Measurements from ENCODE around the gene SCAF11.

Gene SCAF11

DNA sequence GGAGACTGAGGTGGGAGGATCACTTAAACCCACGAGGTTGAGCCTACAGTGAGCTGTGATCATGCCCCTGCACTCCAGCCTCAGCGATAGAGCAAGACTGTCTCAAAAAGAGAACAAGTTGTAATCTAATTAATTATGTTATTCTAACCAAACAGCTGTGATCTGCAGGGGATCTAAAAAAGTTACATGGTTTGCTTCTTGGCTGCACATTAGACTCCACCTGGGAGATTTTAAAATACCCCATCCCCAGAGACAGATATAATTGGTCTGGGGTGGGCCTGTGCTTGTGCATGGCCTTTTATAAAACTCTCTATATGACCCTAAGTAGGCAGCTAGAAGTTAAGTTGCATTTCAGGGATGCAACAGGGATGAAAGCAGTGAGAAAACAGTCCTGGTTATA is 76.7 kb downstream of the SCAF11 start:
- DNase-seq (ENCODE audit: low spot score) = no peak

DNA sequence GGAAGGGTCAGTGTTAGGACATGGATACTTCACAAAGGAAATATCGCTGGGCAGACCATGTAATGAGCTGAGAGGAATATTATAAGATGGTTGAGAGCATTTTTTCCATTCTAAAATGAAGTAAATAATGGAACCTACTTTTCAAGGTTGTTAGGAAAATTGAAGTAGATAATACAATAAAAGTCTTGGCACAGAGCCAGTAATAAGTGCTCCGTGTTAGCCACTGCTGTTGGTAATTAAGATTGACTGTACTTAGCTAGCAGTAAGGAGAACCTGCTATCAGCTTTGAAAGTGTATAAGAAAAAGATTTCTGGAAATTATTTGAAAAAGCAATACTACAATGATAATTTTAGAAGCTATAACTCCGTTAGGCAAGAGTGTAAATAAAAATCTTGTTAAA is 77.6 kb downstream of the SCAF11 start:
- DNase-seq (ENCODE audit: low spot score) = no peak

DNA sequence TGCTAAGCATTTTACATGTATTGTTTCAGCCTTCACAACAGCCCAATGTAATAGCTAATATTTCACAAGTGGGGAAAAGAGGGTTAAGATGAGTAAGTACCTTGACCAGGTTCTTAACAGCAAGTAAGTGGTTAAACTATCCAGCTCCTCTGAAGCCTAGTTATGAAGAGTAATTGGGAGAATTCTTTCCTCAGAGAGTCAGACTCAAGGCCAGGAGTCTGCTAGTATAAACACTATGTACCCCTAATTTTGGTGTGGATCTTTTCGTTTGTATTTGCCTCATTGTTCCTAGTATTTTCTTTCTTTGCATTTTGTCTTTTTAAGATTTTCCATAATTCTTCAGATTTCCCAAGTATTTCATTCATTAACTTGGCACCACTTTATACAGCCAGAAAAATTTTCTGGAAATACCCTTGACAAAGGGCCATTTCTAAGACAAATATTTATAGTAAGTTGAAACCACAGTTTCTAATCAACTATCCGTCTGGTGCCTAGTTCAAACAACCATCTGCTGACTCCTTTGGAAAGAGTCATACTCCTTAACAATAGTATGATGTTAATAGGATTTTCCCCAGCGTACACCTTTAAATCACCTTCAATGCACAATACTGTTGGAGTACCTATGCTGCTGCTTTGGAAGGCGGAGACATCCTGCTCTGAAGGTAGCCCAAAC is 81.2 kb downstream of the SCAF11 start:
- DNase-seq (ENCODE audit: low spot score) = no peak

DNA sequence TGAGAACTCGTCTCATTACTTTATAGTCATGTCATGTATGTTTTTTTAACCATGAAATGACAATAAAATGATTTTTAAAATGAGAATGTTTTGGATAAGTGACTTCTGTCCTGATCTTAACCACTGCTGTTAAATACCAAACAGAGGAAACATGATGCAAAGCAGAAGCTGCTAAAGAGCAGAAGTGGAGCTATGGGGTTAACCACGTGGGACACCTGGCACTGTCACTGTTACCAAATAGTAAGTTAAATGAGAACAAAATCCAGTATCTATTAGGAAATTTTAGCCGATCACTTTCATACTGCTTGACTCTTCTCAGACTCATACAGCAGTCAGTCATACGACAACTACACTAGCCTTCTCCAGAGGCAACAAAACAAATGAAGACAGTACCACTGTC is 82.4 kb downstream of the SCAF11 start:
- no peak for DNase-seq (ENCODE audit: low spot score)

DNA sequence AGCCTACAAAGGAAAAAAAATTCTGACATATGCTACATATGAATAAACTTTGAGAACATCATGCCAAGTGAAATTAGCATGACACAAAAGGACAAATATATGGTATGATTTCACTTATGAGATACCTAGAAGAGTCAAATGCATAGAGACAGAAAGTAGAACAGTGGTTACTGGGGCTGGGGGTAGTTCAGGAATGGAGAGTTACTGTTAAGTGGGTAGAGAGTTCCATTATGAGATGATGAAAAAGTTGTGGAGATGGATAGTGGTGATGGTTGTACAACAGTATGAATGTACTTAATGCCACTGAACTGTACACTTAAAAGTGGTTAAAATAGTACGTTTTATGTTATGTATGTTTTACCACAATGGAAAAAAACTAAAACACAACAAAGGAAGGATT is 92.3 kb downstream of the SCAF11 start:
- no peak for DNase-seq (ENCODE audit: low spot score)

DNA sequence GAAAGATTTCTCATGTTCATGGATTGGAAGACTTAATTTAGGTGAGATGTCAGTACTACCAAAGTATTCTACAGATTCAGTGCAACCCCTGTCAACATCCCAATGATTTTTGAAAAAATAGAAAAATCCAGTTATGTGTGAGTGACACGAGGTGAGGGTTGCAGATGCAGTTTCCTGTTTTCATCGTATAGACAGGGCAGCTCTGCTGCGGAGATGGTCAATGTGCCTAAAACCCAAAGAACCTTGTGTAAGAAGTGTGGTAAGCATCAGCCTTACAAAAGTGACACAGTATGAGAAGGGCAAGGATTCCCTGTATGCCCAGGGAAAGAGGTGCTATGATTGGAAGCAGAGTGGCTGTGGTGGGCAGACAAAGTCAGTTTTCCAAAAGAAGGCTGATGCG is 94.4 kb downstream of the SCAF11 start:
- no peak for DNase-seq (ENCODE audit: low spot score)

DNA sequence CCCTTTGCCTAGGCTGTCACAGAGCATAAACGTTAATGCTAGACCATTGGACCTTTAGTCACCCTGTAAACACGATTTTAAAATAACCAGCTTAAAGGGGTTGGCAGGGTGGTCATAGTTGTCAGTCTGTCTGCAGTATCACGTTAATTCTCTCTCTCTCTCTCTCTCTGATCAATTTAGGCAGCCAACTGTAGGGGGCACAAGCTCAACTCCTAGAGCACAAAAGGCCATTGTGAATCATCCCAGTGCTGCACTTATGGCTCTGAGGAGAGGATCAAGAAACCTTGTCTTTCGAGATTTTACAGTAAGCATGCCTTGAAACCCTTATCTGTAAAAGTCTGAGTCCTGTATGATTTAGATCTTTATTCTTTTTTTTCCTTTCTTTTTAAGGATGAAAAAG is 97.1 kb downstream of the SCAF11 start:
- no peak for DNase-seq (ENCODE audit: low spot score)

DNA sequence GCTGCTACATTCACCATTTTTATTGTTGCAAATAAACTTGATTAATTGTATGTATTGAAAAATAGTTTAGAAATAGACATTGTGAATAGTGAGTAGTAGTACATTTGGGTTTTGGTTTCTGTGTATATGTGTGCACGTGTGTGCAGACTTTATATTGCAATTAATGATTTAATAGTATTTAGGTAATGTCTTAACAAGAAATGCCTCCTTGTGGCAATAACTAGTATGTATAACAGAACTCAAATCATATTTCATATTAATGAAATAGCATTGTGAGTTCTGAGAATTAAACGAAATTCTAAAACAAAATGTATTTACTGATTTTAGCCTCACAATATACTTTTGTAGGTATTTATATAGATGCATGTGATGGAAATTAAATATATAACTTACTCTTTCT is 100.1 kb downstream of the SCAF11 start:
- no peak for DNase-seq (ENCODE audit: low spot score)

DNA sequence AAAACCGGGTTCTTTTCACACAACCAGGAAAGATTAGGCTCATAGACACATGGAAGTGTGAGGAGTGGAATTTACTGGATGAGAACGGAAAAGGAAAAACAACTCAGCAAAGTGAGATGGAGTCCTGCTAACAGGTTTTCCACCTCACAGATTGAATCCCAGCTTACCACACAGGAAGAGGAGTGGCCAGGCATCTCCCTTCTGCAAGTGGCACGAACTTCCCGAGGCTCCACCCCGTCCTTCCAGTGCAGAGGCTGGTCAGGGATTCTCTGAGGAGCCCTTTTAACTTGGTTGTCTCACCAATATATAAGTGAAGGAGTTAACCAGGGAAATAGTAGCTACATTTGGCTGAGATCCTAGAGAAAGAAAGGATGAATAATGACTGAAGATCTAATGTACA is 102.8 kb downstream of the SCAF11 start:
- DNase-seq (ENCODE audit: low spot score) = no peak

DNA sequence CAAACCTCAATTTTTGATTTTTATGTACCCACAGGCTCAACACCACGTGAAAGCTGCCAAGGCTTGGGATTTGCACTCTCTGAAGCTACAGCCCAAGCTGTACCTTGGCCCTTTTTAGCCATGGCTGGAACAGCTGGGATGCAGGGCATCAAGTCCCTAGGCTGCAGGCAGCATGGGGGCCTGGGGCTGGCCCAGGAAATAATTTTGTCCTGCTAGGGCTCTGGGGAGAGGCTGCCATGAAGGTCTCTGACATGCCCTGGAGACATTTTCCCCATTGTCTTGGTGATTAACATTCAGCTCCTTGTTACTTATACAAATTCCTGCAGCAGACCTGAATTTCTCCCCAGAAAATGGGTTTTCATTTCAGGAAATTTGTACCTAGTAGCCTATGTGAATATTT is 103.7 kb downstream of the SCAF11 start:
- DNase-seq (ENCODE audit: low spot score) = no peak

DNA sequence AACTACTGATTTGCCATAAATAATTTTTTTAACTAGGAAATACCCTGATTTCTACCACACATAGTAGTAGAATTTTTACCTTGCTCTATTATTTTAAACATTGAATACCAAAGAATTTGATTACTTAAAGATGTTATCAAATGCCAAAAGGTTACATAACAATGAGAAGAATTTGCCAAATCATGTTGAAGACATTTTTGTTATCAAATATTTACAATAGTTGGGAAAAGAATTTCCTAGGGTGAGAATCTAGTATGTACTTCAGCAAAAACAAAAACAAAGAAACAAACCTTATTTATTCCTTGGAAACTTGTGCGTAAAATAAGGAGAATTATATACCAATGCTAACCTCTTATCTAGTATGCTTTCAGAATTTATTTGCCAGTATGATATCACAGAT is 107.2 kb downstream of the SCAF11 start:
- no peak for DNase-seq (ENCODE audit: low spot score)

DNA sequence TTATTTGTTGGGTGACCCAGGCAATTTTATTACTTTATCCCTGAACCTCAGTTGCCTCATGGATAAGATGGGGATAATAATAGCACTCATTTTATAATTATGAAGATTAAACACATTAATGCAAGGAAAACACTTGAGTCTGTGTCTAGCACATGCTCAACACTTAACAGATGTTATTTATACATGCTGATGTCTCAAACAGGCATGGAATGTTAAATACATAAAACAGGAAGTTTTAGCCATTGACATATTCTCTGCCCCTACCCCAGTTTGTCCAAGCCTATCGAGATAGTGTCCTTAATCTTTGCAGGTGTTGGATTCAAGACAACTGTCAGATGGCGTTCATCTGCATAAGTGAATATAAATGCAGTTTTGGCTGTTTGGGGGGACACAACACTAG is 109.8 kb downstream of the SCAF11 start:
- no peak for DNase-seq (ENCODE audit: low spot score)

DNA sequence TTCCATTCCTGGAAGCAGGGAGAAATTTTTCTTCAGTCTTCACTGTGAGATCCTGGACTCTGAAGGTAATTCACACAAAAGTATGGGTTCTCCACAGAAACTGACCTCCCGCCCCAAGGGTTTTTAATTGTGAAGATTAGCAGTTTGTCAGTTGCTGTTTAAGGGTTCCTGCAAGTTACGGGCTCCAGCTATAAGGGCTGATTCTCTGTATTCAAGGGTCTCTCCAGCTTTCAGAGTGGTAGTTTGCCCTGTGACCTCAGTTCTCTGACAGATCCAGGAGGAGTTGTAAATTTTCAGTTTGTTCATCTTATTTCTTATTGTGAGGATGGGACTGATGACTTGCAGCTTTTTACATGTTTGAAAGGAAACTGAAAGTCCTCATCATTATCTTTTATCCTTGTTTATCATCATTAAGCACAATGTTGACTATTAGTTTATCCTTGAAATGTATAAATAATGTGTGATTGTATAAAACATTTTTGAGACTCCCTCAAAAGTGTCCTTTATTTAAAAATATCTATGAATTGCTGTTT is 110.9 kb downstream of the SCAF11 start:
- DNase-seq (ENCODE audit: low spot score) = no peak

DNA sequence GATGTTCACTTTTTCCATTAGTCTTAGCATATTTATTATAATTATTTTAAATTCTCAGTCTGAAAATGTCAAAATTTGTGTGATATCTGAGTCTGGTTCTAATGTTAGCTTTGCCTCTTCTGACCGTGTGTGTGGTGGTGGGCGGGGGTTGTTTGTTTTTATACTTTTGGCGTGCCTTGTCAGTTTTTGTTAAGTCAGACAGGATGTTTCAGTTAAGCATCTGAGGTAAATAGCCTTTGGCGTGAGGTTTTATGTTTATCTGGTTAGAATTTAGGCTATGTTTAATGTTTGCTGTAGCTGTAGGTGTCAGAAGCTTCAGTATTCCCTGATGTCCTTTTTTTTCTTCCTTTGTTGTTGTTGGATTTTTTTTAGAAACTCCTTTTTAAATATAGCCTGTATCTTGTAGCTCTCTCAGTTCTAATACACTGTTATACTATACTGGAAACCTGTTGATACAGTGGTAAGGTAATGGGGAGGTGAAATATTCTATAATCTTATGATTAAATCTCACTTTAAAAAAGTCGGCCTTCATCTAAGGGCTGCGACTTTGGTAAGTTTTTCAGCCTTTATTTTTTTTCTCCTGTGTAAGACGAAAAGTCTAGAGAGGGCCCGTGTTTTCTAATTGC is 111.6 kb downstream of the SCAF11 start:
- no peak for DNase-seq (ENCODE audit: low spot score)

DNA sequence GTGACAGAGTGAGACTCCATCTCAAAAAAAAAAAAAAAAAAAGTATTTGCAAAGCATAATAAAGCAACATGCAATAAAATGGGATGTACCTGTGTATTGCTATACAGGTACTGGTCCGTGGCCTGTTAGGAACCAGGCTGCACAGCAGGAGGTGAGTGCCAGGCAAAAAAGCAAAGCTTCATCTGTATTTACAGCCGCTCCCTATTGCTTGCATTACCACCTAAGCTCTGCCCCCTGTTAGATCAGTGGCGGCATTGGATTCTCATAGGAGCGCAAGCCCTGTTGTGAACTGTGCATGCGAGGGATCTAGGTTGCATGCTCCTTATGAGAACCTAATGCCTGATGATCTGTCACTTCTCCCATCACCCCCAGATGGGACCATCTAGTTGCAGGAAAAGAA is 113.3 kb downstream of the SCAF11 start:
- no peak for DNase-seq (ENCODE audit: low spot score)

DNA sequence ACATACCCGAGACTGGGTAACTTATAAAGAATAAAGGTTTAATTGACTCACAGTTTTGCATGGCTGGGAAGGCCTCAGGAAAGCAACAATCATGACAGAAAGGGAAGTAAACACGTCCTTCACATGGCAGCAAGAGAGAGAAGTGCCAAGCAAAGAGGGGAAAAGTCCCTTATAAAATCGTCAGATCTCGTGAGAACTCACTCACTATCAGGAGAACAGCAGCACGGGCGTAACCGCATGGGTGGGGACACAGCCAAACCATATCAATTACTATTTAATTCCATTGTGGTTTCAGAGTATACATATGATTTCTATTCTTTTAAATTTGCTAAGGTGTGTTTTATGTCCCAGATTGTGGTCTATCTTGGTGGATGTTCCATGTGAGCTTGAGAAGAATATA is 117.9 kb downstream of the SCAF11 start:
- no peak for DNase-seq (ENCODE audit: low spot score)

All from HuH-7 (cell line).